Tibial artery (tissue), 4 donors: ENCODE results near the gene SEC14L3.

Experiments used
- DNase-seq, 2 donors: peaks; one replicate each; pipeline ENCODE4 v3.0.0-alpha.2; 2019
- H3K27ac ChIP-seq, 2 donors: fragments of 200-600 bp; sonication (generic) in 1 of 2; 1 replicate in 1 of 2; 2 replicates in 1 of 2; pipeline ENCODE4 v1.5.1; 2018 to 2019; ENCODE audit warnings: mild to moderate bottlenecking in 1 of 2
- H3K27me3 ChIP-seq, 2 donors: fragments of 200-600 bp; sonication (generic) in 1 of 2; one replicate each; pipeline versions ENCODE4 v1.5.1 to v1.6.0; 2016 to 2019
- H3K36me3 ChIP-seq, 3 donors: fragments of 200-600 bp; sonication (generic) in 2 of 3; one replicate each; pipeline ENCODE4 v1.5.1; 2016 to 2019; ENCODE audit warnings: mild to moderate bottlenecking in 2 of 3
- H3K4me1 ChIP-seq, 4 donors: fragments of 200-600 bp; sonication (generic) in 2 of 4; 1 replicate in 3 of 4; 2 replicates in 1 of 4; pipeline ENCODE4 v1.5.1; 2016 to 2019
- H3K4me3 ChIP-seq, 2 donors: fragments of 200-600 bp; sonication (generic) in 1 of 2; 1 replicate in 1 of 2; 2 replicates in 1 of 2; pipeline ENCODE4 v1.5.1; 2018 to 2019; ENCODE audit warnings: mild to moderate bottlenecking in 2 of 2
- H3K9me3 ChIP-seq, 3 donors: fragments of 200-600 bp; sonication (generic) in 1 of 3; one replicate each; pipeline ENCODE4 v1.5.1; 2016 to 2019
- intact Hi-C: fragments of 100-400 bp; cut with DNase I; formaldehyde crosslinking; loops from one replicate; pipeline ENCODE4 v1.15.0; 2023; ENCODE audit warnings: low total_unique reads
- TF ChIP-seq, protein P1 (sequence below), 2 experiments: fragments of 200-600 bp in 1 of 2; fragments of 450-650 bp in 1 of 2; IDR thresholded peaks; one replicate each; pipeline ENCODE4 v1.5.1; 2017 to 2019; ENCODE audit warnings: antibody characterized with exemption in 2 of 2, mild to moderate bottlenecking in 1 of 2, moderate library complexity in 1 of 2

The SEC14L3 gene

GRCh38 chr22:30513462-30513861 lies 41.6 kb upstream of the SEC14L3 start:
- Histone ChIP-seq H3K27me3 (peaks cover 0 to 6% of the 10 kb centered on the region in 2 donors), H3K36me3 (no peaks in the 10 kb centered on the region), H3K4me3 (no peak overlapping the region), H3K27ac (no peak overlapping the region), H3K9me3 (no peaks in the 10 kb centered on the region), H3K4me1 (no peaks in the 10 kb centered on the region)
- intact Hi-C loops: no loop called here
- TF ChIP-seq, protein P1, sequence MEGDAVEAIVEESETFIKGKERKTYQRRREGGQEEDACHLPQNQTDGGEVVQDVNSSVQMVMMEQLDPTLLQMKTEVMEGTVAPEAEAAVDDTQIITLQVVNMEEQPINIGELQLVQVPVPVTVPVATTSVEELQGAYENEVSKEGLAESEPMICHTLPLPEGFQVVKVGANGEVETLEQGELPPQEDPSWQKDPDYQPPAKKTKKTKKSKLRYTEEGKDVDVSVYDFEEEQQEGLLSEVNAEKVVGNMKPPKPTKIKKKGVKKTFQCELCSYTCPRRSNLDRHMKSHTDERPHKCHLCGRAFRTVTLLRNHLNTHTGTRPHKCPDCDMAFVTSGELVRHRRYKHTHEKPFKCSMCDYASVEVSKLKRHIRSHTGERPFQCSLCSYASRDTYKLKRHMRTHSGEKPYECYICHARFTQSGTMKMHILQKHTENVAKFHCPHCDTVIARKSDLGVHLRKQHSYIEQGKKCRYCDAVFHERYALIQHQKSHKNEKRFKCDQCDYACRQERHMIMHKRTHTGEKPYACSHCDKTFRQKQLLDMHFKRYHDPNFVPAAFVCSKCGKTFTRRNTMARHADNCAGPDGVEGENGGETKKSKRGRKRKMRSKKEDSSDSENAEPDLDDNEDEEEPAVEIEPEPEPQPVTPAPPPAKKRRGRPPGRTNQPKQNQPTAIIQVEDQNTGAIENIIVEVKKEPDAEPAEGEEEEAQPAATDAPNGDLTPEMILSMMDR (IDR thresholded peaks at IDR 0.05): no peak
- no peak for DNase-seq

GRCh38 chr22:30511911-30512310 lies 40.1 kb upstream of the SEC14L3 start:
- intact Hi-C loops: no loop called here
- TF ChIP-seq, protein P1 (IDR thresholded peaks at IDR 0.05): no peak
- H3K4me3 ChIP-seq: no peak overlapping the region

DNA sequence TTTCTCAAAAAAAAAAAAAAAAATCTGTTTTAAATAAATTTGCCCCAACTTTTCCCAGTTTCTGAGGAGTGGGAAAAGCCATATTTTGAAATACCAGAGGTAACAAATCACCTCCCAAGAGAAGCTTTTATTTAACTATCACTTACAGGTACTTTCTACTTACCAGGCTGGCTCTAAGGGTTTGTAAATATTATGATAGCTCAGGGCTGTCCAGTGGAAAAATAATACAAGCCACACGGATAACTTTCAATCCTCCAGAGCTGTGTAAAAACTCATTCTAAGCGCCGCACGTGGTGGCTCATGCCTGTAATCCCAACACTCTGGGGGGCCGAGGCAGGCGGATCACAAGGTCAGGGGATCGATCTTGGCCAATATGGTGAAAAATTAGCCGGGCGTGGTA lies 39.3 kb upstream of the SEC14L3 start:
- TF ChIP-seq, protein P1 (IDR thresholded peaks at IDR 0.05): no peak
- intact Hi-C loops: no loop called here
- no peak overlapping the region for H3K27ac ChIP-seq
- H3K36me3 ChIP-seq: no peaks in the 10 kb centered on the region
- H3K4me3 ChIP-seq: no peak overlapping the region
- H3K4me1 ChIP-seq: no peaks in the 10 kb centered on the region
- DNase-seq: no peak
- H3K9me3 ChIP-seq: no peaks in the 10 kb centered on the region
- peaks cover 0 to 22% of the 10 kb centered on the region in 2 donors for H3K27me3 ChIP-seq

More at GRCh38 chr22:30511911-30512310, 40.1 kb upstream of the SEC14L3 start:
- no peak overlapping the region for H3K27ac ChIP-seq
- DNase-seq: no peak
- H3K4me1 ChIP-seq: no peaks in the 10 kb centered on the region
- peaks cover 0 to 14% of the 10 kb centered on the region in 2 donors for H3K27me3 ChIP-seq
- H3K9me3 ChIP-seq: no peaks in the 10 kb centered on the region
- no peaks in the 10 kb centered on the region for H3K36me3 ChIP-seq

DNA sequence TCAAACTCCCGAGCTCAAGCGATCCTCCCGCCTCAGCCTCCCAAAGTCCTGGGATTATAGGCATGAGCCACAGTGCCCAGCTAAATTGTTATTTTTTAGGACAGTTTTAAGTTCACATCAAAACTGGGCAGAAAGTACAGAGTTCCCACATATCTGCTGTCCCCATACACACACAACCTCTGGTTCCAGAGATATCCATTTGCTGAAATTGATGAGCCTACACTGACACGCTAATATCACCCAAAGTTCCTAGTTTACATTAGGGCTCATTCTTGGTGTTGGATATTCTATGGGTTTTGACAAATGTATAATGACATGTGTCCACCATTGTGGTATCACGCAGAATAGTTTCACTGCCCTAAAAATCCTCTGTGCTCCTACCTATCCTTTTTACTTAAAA lies 36.4 kb upstream of the SEC14L3 start:
- Histone ChIP-seq H3K9me3 (no peaks in the 10 kb centered on the region), H3K36me3 (no peaks in the 10 kb centered on the region), H3K4me1 (peaks cover 0 to 5% (median 2%) of the 10 kb centered on the region in 4 donors), H3K27ac (no peak overlapping the region), H3K27me3 (peaks cover 0 to 47% of the 10 kb centered on the region in 2 donors), H3K4me3 (no peak overlapping the region)
- TF ChIP-seq, protein P1 (IDR thresholded peaks at IDR 0.05): no peak
- DNase-seq: no peak
- intact Hi-C loops: no loop called here

- H3K4me3 ChIP-seq: no peak overlapping the region
- TF ChIP-seq, protein P1 (IDR thresholded peaks at IDR 0.05): no peak
- H3K27ac ChIP-seq: no peak overlapping the region
- intact Hi-C loops: no loop called here
- H3K4me1 ChIP-seq: peaks cover 0 to 5% (median 2%) of the 10 kb centered on the region in 4 donors
- no peak for DNase-seq
- no peaks in the 10 kb centered on the region for H3K9me3 ChIP-seq
- peaks cover 0 to 51% of the 10 kb centered on the region in 2 donors for H3K27me3 ChIP-seq
- no peaks in the 10 kb centered on the region for H3K36me3 ChIP-seq
These were observed 35.9 kb upstream of the SEC14L3 start for GRCh38 chr22:30507670-30508069.

DNA sequence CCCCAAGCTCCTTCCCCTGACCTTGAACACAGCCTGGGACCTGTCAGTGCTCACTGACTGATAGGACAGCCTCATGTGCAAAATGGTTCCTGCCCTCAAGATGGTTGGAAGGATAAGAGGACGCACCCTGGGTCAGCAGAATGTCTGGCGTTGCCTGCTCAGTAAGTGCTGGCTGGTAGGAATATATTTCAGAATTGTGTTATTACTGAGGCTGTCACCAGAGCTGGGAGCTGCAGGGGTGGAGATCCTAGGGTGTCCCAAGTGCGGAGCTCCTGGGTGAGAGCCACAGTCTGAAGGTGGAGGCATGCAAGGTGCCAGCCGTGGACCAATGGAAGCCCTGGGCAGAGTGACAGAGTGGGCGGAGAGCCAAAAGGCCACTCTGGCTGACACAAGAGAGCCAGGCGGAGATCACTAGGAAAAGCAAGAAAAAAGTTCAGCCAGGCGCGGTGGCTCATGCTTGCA lies 34.7 kb upstream of the SEC14L3 start:
- intact Hi-C loops: no loop called here
- Histone ChIP-seq H3K27ac (no peak overlapping the region), H3K4me3 (no peak overlapping the region), H3K36me3 (no peaks in the 10 kb centered on the region), H3K4me1 (peaks cover 0 to 5% (median 2%) of the 10 kb centered on the region in 4 donors), H3K9me3 (no peaks in the 10 kb centered on the region), H3K27me3 (peaks cover 0 to 59% of the 10 kb centered on the region in 2 donors)
- no peak for DNase-seq
- TF ChIP-seq, protein P1 (IDR thresholded peaks at IDR 0.05): no peak
